HepG2 (cell line): ENCODE measurements around the gene KCNT2.

ENCODE experiments used
- EZH2 ChIP-seq: conservative IDR thresholded peaks from 2 replicates; pipeline ENCODE4 v1.6.1; 2012; ENCODE audit warnings: mild to moderate bottlenecking, low read depth, low read length, moderate library complexity
- IKZF4 ChIP-seq: sonication (generic); formaldehyde crosslinking; IDR thresholded peaks from 2 replicates; pipeline ENCODE4 v1.5.1; 2020; ENCODE audit warnings: borderline replicate concordance, mild to moderate bottlenecking, low read depth, missing genetic modification reagents; ENCODE audit errors: not compliant biosample characterization
- KLF11 ChIP-seq: IDR thresholded peaks from 2 replicates; pipeline ENCODE4 v1.6.1; 2016; ENCODE audit warnings: missing compliant biosample characterization
- ZNF263 ChIP-seq: sonication (generic); formaldehyde crosslinking; IDR thresholded peaks from 2 replicates; pipeline ENCODE4 v1.4.0; 2020; ENCODE audit warnings: missing genetic modification reagents
- ZNF589 ChIP-seq: sonication (generic); formaldehyde crosslinking; conservative IDR thresholded peaks from 2 replicates; pipeline ENCODE4 v1.8.0; 2022; ENCODE audit warnings: mild to moderate bottlenecking, moderate library complexity, missing genetic modification reagents
- TF ChIP-seq, protein P1 (sequence below): sonication (generic); formaldehyde crosslinking; IDR thresholded peaks from 2 replicates; pipeline ENCODE4 v1.8.0; 2022; ENCODE audit warnings: mild to moderate bottlenecking, missing genetic modification reagents

DNA sequence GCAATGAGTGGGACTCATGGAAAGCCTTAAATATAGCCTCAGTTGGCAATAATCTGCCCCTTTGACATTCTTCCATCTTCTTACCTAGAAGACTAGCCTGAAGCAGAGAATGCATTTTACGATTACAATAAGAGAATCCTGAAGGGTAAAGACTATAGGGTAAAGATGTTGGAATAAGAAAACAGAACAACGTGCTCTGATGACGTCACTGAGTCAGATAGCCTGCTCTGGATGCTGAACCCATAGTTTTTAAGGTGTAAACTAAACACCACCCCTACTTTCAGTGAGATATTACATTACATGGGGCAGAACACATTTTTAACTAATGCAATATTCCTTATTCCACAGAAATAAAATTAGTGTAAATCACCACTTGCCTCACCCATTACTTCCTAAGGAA, 240.4 kb downstream of the KCNT2 start:
- TF ChIP-seq IKZF4 (CRISPR knock-in tag) (no peak), EZH2 (no peak), ZNF589 (no peak), KLF11 (no peak), ZNF263 (no peak)
- TF ChIP-seq, protein P1, sequence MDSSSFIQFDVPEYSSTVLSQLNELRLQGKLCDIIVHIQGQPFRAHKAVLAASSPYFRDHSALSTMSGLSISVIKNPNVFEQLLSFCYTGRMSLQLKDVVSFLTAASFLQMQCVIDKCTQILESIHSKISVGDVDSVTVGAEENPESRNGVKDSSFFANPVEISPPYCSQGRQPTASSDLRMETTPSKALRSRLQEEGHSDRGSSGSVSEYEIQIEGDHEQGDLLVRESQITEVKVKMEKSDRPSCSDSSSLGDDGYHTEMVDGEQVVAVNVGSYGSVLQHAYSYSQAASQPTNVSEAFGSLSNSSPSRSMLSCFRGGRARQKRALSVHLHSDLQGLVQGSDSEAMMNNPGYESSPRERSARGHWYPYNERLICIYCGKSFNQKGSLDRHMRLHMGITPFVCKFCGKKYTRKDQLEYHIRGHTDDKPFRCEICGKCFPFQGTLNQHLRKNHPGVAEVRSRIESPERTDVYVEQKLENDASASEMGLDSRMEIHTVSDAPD (CRISPR knock-in tag) = no peak
